IMR-90 (cell line): Measurements from ENCODE around the gene SPTLC2. TPM values are rescaled to one million over a fixed set of nuclear protein-coding genes. Genes with fewer than 3 reads are reported as not detected.

Source experiments
- ATAC-seq: fragments of 200-7000 bp; cut with Tn5 transposase; 2 replicates; pipeline ENCODE4 v1.9.1; 2020; ENCODE audit warnings: low read depth, mild to moderate bottlenecking, moderate library complexity
- BruUV-seq: library from RNA; stranded (reverse); fragments of 400-500 nt; replicated peaks from 2 replicates; lab custom pipeline; 2021; lab: Mats Ljungman, UMichigan
- CTCF ChIA-PET: fragments of 300-600 bp; formaldehyde crosslinking; extraction: SDS; loops from one replicate; lab custom pipeline; 2021; ENCODE audit warnings: antibody characterized with exemption; lab: Yijun Ruan, JAX
- POLR2A ChIA-PET: fragments of 300-600 bp; sonication (Branson Sonifier 250); formaldehyde crosslinking; loops from one replicate; lab custom pipeline; 2022; ENCODE audit warnings: antibody characterized with exemption; ENCODE audit not compliant: unreplicated experiment; lab: Charles Lee
- DNase-seq: peaks from one replicate; pipeline ENCODE4 v3.0.0; 2013
- H2AFZ ChIP-seq: replicated peaks from 2 replicates; pipeline ENCODE3; 2013; ENCODE audit warnings: low read length, mild to moderate bottlenecking; ENCODE audit not compliant: poor library complexity
- H2AK5ac ChIP-seq: 2 replicates; pipeline ENCODE4 v1.6.1; 2013; ENCODE audit warnings: low read depth, low read length, inconsistent platforms
- H2AK9ac ChIP-seq: replicated peaks from 2 replicates; pipeline ENCODE3; 2013; ENCODE audit warnings: mild to moderate bottlenecking, low read depth, low read length, moderate library complexity; ENCODE audit not compliant: poor library complexity
- H2BK120ac ChIP-seq: 2 replicates; pipeline ENCODE4 v1.6.1; 2013; ENCODE audit warnings: low read depth, low read length, inconsistent platforms
- H2BK15ac ChIP-seq: 3 replicates; pipeline ENCODE4 v1.6.1; 2013; ENCODE audit warnings: low read depth, low read length, inconsistent platforms
- H2BK20ac ChIP-seq: 2 replicates; pipeline ENCODE4 v1.6.1; 2013; ENCODE audit warnings: low read depth, mild to moderate bottlenecking, inconsistent platforms, low read length, moderate library complexity
- H2BK5ac ChIP-seq: 2 replicates; pipeline ENCODE4 v1.6.1; 2013; ENCODE audit warnings: mild to moderate bottlenecking, low read depth, low read length, inconsistent platforms; ENCODE audit not compliant: poor library complexity, severe bottlenecking
- H3K14ac ChIP-seq: replicated peaks from 2 replicates; pipeline ENCODE4 v1.6.1; 2013; ENCODE audit warnings: low read depth, low read length, inconsistent platforms
- H3K18ac ChIP-seq: 2 replicates; pipeline ENCODE4 v1.6.1; 2013; ENCODE audit warnings: low read depth, low read length, control low read depth
- H3K23ac ChIP-seq: 2 replicates; pipeline ENCODE4 v1.6.1; 2013; ENCODE audit warnings: low read depth, low read length, inconsistent platforms
- H3K27ac ChIP-seq: 2 replicates; pipeline ENCODE4 v1.5.1; 2013; ENCODE audit warnings: mild to moderate bottlenecking, control low read depth, low read length; ENCODE audit not compliant: insufficient read depth
- H3K27me3 ChIP-seq: 2 replicates; pipeline ENCODE4 v1.6.1; 2013; ENCODE audit warnings: low read length; ENCODE audit not compliant: control insufficient read depth, insufficient read depth
- H3K36me3 ChIP-seq: 2 replicates; pipeline ENCODE4 v1.6.1; 2013; ENCODE audit warnings: low read length, mixed read lengths; ENCODE audit not compliant: control insufficient read depth, insufficient read depth
- H3K4ac ChIP-seq: 2 replicates; pipeline ENCODE4 v1.6.1; 2013; ENCODE audit warnings: low read depth, low read length, inconsistent platforms
- H3K4me1 ChIP-seq: 2 replicates; pipeline ENCODE4 v1.6.1; 2013; ENCODE audit warnings: low read length, mixed read lengths; ENCODE audit not compliant: control insufficient read depth, insufficient read depth
- H3K4me2 ChIP-seq: 2 replicates; pipeline ENCODE4 v1.6.1; 2013; ENCODE audit warnings: low read depth, mild to moderate bottlenecking, control low read depth, low read length, moderate library complexity
- H3K4me3 ChIP-seq: 2 replicates; pipeline ENCODE4 v1.5.1; 2013; ENCODE audit warnings: low read depth, mild to moderate bottlenecking, control low read depth, low read length, moderate library complexity; ENCODE audit not compliant: insufficient read depth
- H3K56ac ChIP-seq: 2 replicates; pipeline ENCODE4 v1.6.1; 2013; ENCODE audit warnings: low read length, inconsistent platforms; ENCODE audit not compliant: insufficient read depth; ENCODE audit errors: extremely low read depth
- H3K79me1 ChIP-seq, 2 experiments: 2 replicates each; pipeline ENCODE4 v1.6.1; 2013; ENCODE audit warnings: low read length in 2 of 2, inconsistent platforms in 1 of 2, low read depth in 1 of 2
- H3K9ac ChIP-seq: 2 replicates; pipeline ENCODE4 v1.6.1; 2013; ENCODE audit warnings: low read depth, low read length, control low read depth
- H3K9me1 ChIP-seq: 2 replicates; pipeline ENCODE4 v1.6.1; 2013; ENCODE audit warnings: low read length, inconsistent platforms; ENCODE audit not compliant: insufficient read depth
- H3K9me3 ChIP-seq: 2 replicates; pipeline ENCODE4 v1.6.1; 2013; ENCODE audit warnings: low read length; ENCODE audit not compliant: control insufficient read depth, insufficient read depth
- H4K20me1 ChIP-seq: 2 replicates; pipeline ENCODE4 v1.6.1; 2013; ENCODE audit warnings: low read length, inconsistent platforms; ENCODE audit not compliant: insufficient read depth
- H4K5ac ChIP-seq: 2 replicates; pipeline ENCODE4 v1.6.1; 2013; ENCODE audit warnings: mild to moderate bottlenecking, low read depth, low read length, control low read depth
- H4K8ac ChIP-seq, 2 experiments: 2 replicates each; pipeline ENCODE4 v1.6.1; 2013; ENCODE audit warnings: low read depth in 2 of 2, low read length in 2 of 2, control low read depth in 1 of 2, inconsistent platforms in 1 of 2
- H4K91ac ChIP-seq: 2 replicates; pipeline ENCODE4 v1.6.1; 2013; ENCODE audit warnings: low read depth, low read length, inconsistent platforms; ENCODE audit not compliant: insufficient read depth
- RAD21 ChIP-seq: IDR thresholded peaks from 2 replicates; pipeline ENCODE4 v1.6.1; 2012; ENCODE audit warnings: low read length, improper control_type of control experiment
- WGBS, 2 experiments: methylation state at CpG; one replicate each; pipeline versions ENCODE4 v1.1.5 to v1.1.7; 2013; ENCODE audit warnings: missing lambda C conversion rate in 2 of 2; ENCODE audit not compliant: insufficient read length in 1 of 2; ENCODE audit errors: extremely low coverage in 2 of 2; 5-methylcytosine and 5-hydroxymethylcytosine counted together
- dilution Hi-C: fragments of 300-500 bp; cut with HindIII; formaldehyde crosslinking; loops from one replicate; pipeline ENCODE4 v1.14.3; 2018; ENCODE audit warnings: low sequenced_read_pairs; ENCODE audit not compliant: unreplicated experiment
- in situ Hi-C: fragments of 300-500 bp; cut with MboI; formaldehyde crosslinking; loops from 3 replicates; pipeline ENCODE4 v1.14.3; 2019; ENCODE audit warnings: low sequenced_read_pairs, inconsistent platforms, mixed read lengths
- intact Hi-C: fragments of 100-400 bp; cut with micrococcal nuclease; formaldehyde crosslinking; loops from 2 replicates; pipeline ENCODE4 v1.10.0; 2022
- polyA plus RNA-seq, 3 experiments: library from polyadenylated mRNA; depleted of rRNA; stranded (reverse); fragments of >200 nt; gene quantifications; 2 replicates each; pipeline ENCODE4 v1.2.3, GENCODE V29; 2012; ENCODE audit warnings: low replicate concordance in 1 of 3
- total RNA-seq: library from RNA; depleted of rRNA; stranded (reverse); fragments of >200 nt; gene quantifications from 2 replicates; pipeline ENCODE4 v1.2.3, GENCODE V29; 2012
- TF ChIP-seq, protein P1 (sequence below): fragments of 150-350 bp; IDR thresholded peaks from 2 replicates; pipeline ENCODE4 v1.6.1; 2017; ENCODE audit warnings: mild to moderate bottlenecking, antibody characterized with exemption, low read length, low read depth

Gene SPTLC2
- total and polyA plus RNA-seq, 2 of the 4 experiments (the other 2 are of a cell fraction): 22.6 to 68.3 TPM

DNA sequence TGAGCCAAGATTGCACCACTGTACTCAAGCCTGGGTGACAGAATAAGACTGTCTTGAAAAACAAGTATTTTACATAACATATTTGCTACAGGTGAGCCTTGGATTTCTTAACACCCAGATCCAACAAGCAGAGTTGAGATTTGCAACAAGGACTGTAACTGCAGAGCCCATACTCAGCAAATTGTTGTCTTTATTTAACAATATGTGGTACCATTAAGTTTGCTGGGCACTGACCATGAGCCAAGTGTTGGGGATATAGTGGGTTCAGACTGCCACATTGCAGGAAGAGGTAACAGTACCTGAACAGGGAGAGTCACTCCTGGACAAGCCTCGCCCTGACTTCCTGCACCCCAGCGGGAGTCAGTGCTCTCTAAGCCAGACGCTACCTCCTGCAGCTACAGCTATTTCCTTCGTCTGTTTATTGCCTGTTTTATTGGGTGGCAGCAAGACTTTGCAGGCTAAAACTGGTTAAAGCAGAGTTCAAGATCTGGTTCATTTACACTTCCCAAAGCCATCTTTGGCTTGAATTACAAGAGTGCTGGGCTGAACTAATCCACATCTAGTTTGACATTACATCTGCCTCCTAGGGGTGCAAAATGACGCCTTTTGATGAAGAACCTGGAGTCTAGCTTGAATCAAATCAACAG is 146.1 kb downstream of the SPTLC2 start:
- Histone ChIP-seq H3K79me1 (no peaks in the 10 kb centered on the region), H3K9me1 (no peaks in the 10 kb centered on the region; the same call in 1 of the 2 replicates), H2AK5ac (no peak overlapping the region), H3K9me3 (no peaks in the 10 kb centered on the region), H3K56ac (no peak overlapping the region), H3K27ac (no peak overlapping the region), H2BK15ac (no peak overlapping the region), H4K20me1 (no peaks in the 10 kb centered on the region; the same call in 1 of the 2 replicates), H3K36me3 (peaks cover 20% of the 10 kb centered on the region), H3K4me3 (no peak overlapping the region), H3K27me3 (peaks cover 15% of the 10 kb centered on the region), H2BK120ac (no peak overlapping the region), H2AFZ (no peak overlapping the region), H4K5ac (no peak overlapping the region), H3K23ac (no peak overlapping the region), H3K4me2 (no peak overlapping the region), H4K91ac (no peak overlapping the region), H4K8ac (no peak overlapping the region), H2AK9ac (no peak overlapping the region), H2BK20ac (no peak overlapping the region), H2BK5ac (no peak overlapping the region), H3K9ac (no peak overlapping the region), H3K14ac (no peak overlapping the region), H3K4ac (no peak overlapping the region), H3K4me1 (no peaks in the 10 kb centered on the region), H3K18ac (no peak overlapping the region)
- 80% methylated on average over 2 of the region's 5 CpGs; no CpG with 5 or more reads in 1 of the 2 experiments for WGBS, 2 experiments
- in situ Hi-C loops: no loop called here
- no peak for ATAC-seq
- BruUV-seq: no TSS peak
- CTCF ChIA-PET: interaction anchor here (1.1 kb wide), 1 partner anchor 12 kb away, joined by 3 read pairs; no protein-coding TSS in a partner anchor
- no peak for TF ChIP-seq RAD21
- TF ChIP-seq, protein P1, sequence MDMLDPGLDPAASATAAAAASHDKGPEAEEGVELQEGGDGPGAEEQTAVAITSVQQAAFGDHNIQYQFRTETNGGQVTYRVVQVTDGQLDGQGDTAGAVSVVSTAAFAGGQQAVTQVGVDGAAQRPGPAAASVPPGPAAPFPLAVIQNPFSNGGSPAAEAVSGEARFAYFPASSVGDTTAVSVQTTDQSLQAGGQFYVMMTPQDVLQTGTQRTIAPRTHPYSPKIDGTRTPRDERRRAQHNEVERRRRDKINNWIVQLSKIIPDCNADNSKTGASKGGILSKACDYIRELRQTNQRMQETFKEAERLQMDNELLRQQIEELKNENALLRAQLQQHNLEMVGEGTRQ: no peak
- POLR2A ChIA-PET: no interaction called here
- no peak for DNase-seq
- dilution Hi-C loops: no loop called here
- intact Hi-C loops: no loop called here
